MM.1S (cell line): ENCODE data around the gene FPGS.

Source experiments
- DNase-seq: peaks from one replicate; pipeline ENCODE4 v3.0.0-alpha.2; 2015
- H2AFZ ChIP-seq: fragments of 300-600 bp; sonication (generic); 2 replicates; pipeline ENCODE4 v1.6.0; 2016; ENCODE audit warnings: antibody characterized with exemption, low read length
- H3F3A ChIP-seq: fragments of 300-600 bp; sonication (generic); 2 replicates; pipeline ENCODE4 v1.6.1; 2016; ENCODE audit warnings: mild to moderate bottlenecking, antibody characterized with exemption, low read length, moderate library complexity, mixed read lengths; ENCODE audit not compliant: insufficient read depth
- H3K27ac ChIP-seq: fragments of 300-600 bp; sonication (generic); 2 replicates; pipeline ENCODE4 v1.5.1; 2016; ENCODE audit warnings: mild to moderate bottlenecking, low read length
- H3K27me3 ChIP-seq: fragments of 300-600 bp; sonication (generic); replicated peaks from 2 replicates; pipeline ENCODE4 v1.6.0; 2016; ENCODE audit warnings: low read length; ENCODE audit not compliant: insufficient read depth
- H3K36me3 ChIP-seq: fragments of 300-600 bp; sonication (generic); replicated peaks from 2 replicates; pipeline ENCODE4 v1.6.1; 2016; ENCODE audit warnings: mild to moderate bottlenecking, low read length, mixed read lengths; ENCODE audit not compliant: insufficient read depth
- H3K4me1 ChIP-seq: fragments of 300-600 bp; sonication (generic); 2 replicates; pipeline ENCODE4 v1.6.1; 2016; ENCODE audit warnings: low read length, mixed read lengths
- H3K4me2 ChIP-seq: fragments of 300-600 bp; sonication (generic); 2 replicates; pipeline ENCODE4 v1.6.0; 2016; ENCODE audit warnings: low read depth, low read length
- H3K4me3 ChIP-seq: fragments of 300-600 bp; sonication (generic); 2 replicates; pipeline ENCODE4 v1.5.1; 2016; ENCODE audit warnings: low read length, mixed read lengths
- H3K79me2 ChIP-seq: fragments of 300-600 bp; sonication (generic); 2 replicates; pipeline ENCODE4 v1.6.1; 2016; ENCODE audit warnings: mixed run types, low read length, mixed read lengths
- H3K9ac ChIP-seq: fragments of 300-600 bp; sonication (generic); 2 replicates; pipeline ENCODE4 v1.6.1; 2016; ENCODE audit warnings: low read length, mixed read lengths
- H3K9me2 ChIP-seq: fragments of 300-600 bp; sonication (generic); replicated peaks from 2 replicates; pipeline ENCODE4 v1.6.1; 2016; ENCODE audit warnings: mild to moderate bottlenecking, low read length, mixed read lengths; ENCODE audit not compliant: insufficient read depth
- H3K9me3 ChIP-seq: fragments of 300-600 bp; sonication (generic); replicated peaks from 2 replicates; pipeline ENCODE4 v1.6.1; 2016; ENCODE audit warnings: mild to moderate bottlenecking, low read length, mixed read lengths; ENCODE audit not compliant: insufficient read depth
- H4K20me1 ChIP-seq: fragments of 300-600 bp; sonication (generic); 2 replicates; pipeline ENCODE4 v1.6.1; 2016; ENCODE audit warnings: mild to moderate bottlenecking, low read length, moderate library complexity, mixed read lengths; ENCODE audit not compliant: insufficient read depth
- CTCF ChIP-seq: fragments of 300-600 bp; sonication (generic); IDR thresholded peaks from 2 replicates; pipeline ENCODE4 v1.5.1; 2016; ENCODE audit warnings: antibody characterized with exemption, low read length, mixed read lengths
- EZH2 ChIP-seq: fragments of 300-600 bp; sonication (generic); optimal IDR thresholded peaks from 2 replicates; pipeline ENCODE3; 2017; ENCODE audit warnings: low read depth, mild to moderate bottlenecking, antibody characterized with exemption, low read length, mixed read lengths
- EZH2phosphoT487 ChIP-seq: fragments of 300-600 bp; sonication (generic); IDR thresholded peaks from 2 replicates; pipeline ENCODE4 v1.6.1; 2018; ENCODE audit warnings: antibody characterized with exemption, low read length

The FPGS gene

GRCh38 chr9:127770905-127771569 lies 31.6 kb upstream of the FPGS start:
- no peak for TF ChIP-seq EZH2
- no peak for TF ChIP-seq CTCF
- no peak for TF ChIP-seq EZH2phosphoT487
- peak overlapping the region; percentile 58; the same call in 1 of the 2 replicates for H3K27ac ChIP-seq
- H3K9ac ChIP-seq = peak overlapping the region; percentile 51; the same call in 1 of the 2 replicates
- peaks cover 62% of the 10 kb centered on the region for H3K79me2 ChIP-seq
- DNase-seq = peak; percentile 96
- H4K20me1 ChIP-seq = no peaks in the 10 kb centered on the region
- peaks cover 6% of the 10 kb centered on the region; the same call in 1 of the 2 replicates for H3K36me3 ChIP-seq
- no peaks in the 10 kb centered on the region for H3K9me2 ChIP-seq
- H3F3A ChIP-seq = peaks cover 26% of the 10 kb centered on the region; the same call in 1 of the 2 replicates
- H3K27me3 ChIP-seq = no peaks in the 10 kb centered on the region
- H3K4me2 ChIP-seq = peak overlapping the region; percentile 90
- peak overlapping the region; percentile 30 for H2AFZ ChIP-seq
- no peaks in the 10 kb centered on the region for H3K9me3 ChIP-seq
- H3K4me1 ChIP-seq = peaks cover 23% of the 10 kb centered on the region
- peak overlapping the region; percentile 74 for H3K4me3 ChIP-seq

GRCh38 chr9:127771570-127772189 lies 31.0 kb upstream of the FPGS start:
- no peak overlapping the region for H3K9ac ChIP-seq

GRCh38 chr9:127772603-127773002 lies 30.1 kb upstream of the FPGS start:
- Histone ChIP-seq H3K4me3 (no peak overlapping the region), H3K27me3 (no peaks in the 10 kb centered on the region), H3K4me1 (peaks cover 21% of the 10 kb centered on the region), H3K36me3 (peaks cover 6% of the 10 kb centered on the region; the same call in 1 of the 2 replicates), H3K4me2 (no peak overlapping the region), H3K9me3 (no peaks in the 10 kb centered on the region), H3K9ac (no peak overlapping the region), H3K9me2 (no peaks in the 10 kb centered on the region), H2AFZ (no peak overlapping the region), H3K27ac (no peak overlapping the region), H4K20me1 (no peaks in the 10 kb centered on the region), H3F3A (peaks cover 38% of the 10 kb centered on the region), H3K79me2 (peaks cover 69% of the 10 kb centered on the region)
- TF ChIP-seq EZH2phosphoT487 (no peak), EZH2 (no peak), CTCF (no peak)
- DNase-seq = no peak

More at GRCh38 chr9:127771570-127772189, 31.0 kb upstream of the FPGS start:
- TF ChIP-seq EZH2phosphoT487 = no peak
- TF ChIP-seq EZH2 = no peak
- TF ChIP-seq CTCF = no peak
- H3K9me3 ChIP-seq = no peaks in the 10 kb centered on the region
- H3K27ac ChIP-seq = peak overlapping the region; percentile 40; the same call in 1 of the 2 replicates
- H3K27me3 ChIP-seq = no peaks in the 10 kb centered on the region
- H3K79me2 ChIP-seq = peaks cover 68% of the 10 kb centered on the region
- peaks cover 6% of the 10 kb centered on the region; the same call in 1 of the 2 replicates for H3K36me3 ChIP-seq
- peak overlapping the region; percentile 74; the same call in 1 of the 2 replicates for H3K4me3 ChIP-seq
- H3F3A ChIP-seq = peaks cover 31% of the 10 kb centered on the region
- no peaks in the 10 kb centered on the region for H3K9me2 ChIP-seq
- H4K20me1 ChIP-seq = no peaks in the 10 kb centered on the region
- H2AFZ ChIP-seq = no peak overlapping the region
- peak overlapping the region; percentile 38 for H3K4me2 ChIP-seq
- H3K4me1 ChIP-seq = peaks cover 23% of the 10 kb centered on the region
- DNase-seq = no peak
